Measurements from ENCODE around the gene HOXA5.

DNA sequence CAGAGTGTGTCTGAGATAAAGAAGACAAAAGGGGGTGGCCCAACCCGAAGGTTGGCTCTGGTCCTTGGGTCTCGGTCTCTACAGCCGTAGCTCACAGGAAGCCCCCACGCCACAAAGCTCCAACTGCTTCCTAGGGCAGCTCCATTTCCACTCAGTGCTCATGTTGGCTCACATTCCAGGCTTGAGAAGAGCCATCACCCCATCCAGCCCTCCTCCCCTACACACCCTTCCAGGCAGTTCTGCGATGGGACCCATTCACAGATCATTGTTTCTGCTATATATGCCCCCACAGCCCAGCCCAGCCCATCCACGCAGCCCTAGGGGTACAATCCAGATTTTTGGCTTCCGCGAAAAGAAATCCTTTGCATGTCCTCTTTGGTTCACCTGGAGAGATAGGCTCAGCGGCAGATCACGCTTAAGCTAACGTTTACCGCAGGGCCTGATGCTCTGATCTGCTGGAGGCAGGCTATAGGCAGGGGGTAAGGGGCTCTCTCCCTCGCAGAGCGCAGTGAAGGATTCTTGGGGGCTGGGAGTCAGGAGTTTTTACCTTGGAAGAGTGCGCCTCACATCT, 47.8 kb upstream of the HOXA5 start:
- no peak for TF ChIP-seq USF1 (IDR thresholded peaks at IDR 0.05; ENCODE audit: borderline replicate concordance, extremely low read length, insufficient read depth, low read depth, low read length)
- TF ChIP-seq JUNB (IDR thresholded peaks at IDR 0.05): no peak
- TF ChIP-seq RAD21 (IDR thresholded peaks at IDR 0.05; ENCODE audit: insufficient read depth, low read depth, low read length): no peak
- TF ChIP-seq, protein P1, sequence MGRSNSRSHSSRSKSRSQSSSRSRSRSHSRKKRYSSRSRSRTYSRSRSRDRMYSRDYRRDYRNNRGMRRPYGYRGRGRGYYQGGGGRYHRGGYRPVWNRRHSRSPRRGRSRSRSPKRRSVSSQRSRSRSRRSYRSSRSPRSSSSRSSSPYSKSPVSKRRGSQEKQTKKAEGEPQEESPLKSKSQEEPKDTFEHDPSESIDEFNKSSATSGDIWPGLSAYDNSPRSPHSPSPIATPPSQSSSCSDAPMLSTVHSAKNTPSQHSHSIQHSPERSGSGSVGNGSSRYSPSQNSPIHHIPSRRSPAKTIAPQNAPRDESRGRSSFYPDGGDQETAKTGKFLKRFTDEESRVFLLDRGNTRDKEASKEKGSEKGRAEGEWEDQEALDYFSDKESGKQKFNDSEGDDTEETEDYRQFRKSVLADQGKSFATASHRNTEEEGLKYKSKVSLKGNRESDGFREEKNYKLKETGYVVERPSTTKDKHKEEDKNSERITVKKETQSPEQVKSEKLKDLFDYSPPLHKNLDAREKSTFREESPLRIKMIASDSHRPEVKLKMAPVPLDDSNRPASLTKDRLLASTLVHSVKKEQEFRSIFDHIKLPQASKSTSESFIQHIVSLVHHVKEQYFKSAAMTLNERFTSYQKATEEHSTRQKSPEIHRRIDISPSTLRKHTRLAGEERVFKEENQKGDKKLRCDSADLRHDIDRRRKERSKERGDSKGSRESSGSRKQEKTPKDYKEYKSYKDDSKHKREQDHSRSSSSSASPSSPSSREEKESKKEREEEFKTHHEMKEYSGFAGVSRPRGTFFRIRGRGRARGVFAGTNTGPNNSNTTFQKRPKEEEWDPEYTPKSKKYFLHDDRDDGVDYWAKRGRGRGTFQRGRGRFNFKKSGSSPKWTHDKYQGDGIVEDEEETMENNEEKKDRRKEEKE (IDR thresholded peaks at IDR 0.05): no peak
